Suppressor macrophage treated with lipopolysaccharide for 4 hours (primary cell): ENCODE results near the gene PDE4D.
"Not testable (repeated sequence)": the region's sequence is repeated elsewhere in the genome, so short reads cannot be mapped to it uniquely, and the experiment has no call there.

Experiments used
- DNase-seq: peaks from one replicate; pipeline ENCODE4 v3.0.0-alpha.2; 2020

Gene PDE4D

GRCh38 chr5:59496524-59497134, 396.9 kb downstream of the PDE4D start:
- peak; percentile 5 for DNase-seq

GRCh38 chr5:59491945-59492344, 401.6 kb downstream of the PDE4D start:
- no peak for DNase-seq

- DNase-seq: no peak
These were observed 404.0 kb downstream of the PDE4D start for GRCh38 chr5:59489551-59489950.

GRCh38 chr5:59487772-59488729, 405.5 kb downstream of the PDE4D start:
- no peak for DNase-seq

GRCh38 chr5:59487068-59487686, 406.3 kb downstream of the PDE4D start:
- no peak for DNase-seq

GRCh38 chr5:59486508-59486907, 407.0 kb downstream of the PDE4D start:
- DNase-seq: no peak

- no peak for DNase-seq
These were observed 407.7 kb downstream of the PDE4D start for GRCh38 chr5:59485629-59486439.

GRCh38 chr5:59485107-59485506, 408.4 kb downstream of the PDE4D start:
- DNase-seq: no peak

GRCh38 chr5:59484618-59485017, 408.9 kb downstream of the PDE4D start:
- no peak for DNase-seq

GRCh38 chr5:59483971-59484472, 409.5 kb downstream of the PDE4D start:
- no peak for DNase-seq

- no peak for DNase-seq
These were observed 414.4 kb downstream of the PDE4D start for GRCh38 chr5:59479086-59479485.

- no peak for DNase-seq
These were observed 419.2 kb downstream of the PDE4D start for GRCh38 chr5:59474324-59474723.

- DNase-seq: no peak
These were observed 419.9 kb downstream of the PDE4D start for GRCh38 chr5:59473611-59474010.

GRCh38 chr5:59471463-59471862, 422.1 kb downstream of the PDE4D start:
- DNase-seq: no peak

- DNase-seq: no peak
These were observed 425.6 kb downstream of the PDE4D start for GRCh38 chr5:59467969-59468368.

GRCh38 chr5:59466271-59466670, 427.3 kb downstream of the PDE4D start:
- no peak for DNase-seq

GRCh38 chr5:59464969-59465368, 428.6 kb downstream of the PDE4D start:
- DNase-seq: no peak

- not testable (repeated sequence) for DNase-seq
These were observed 429.8 kb downstream of the PDE4D start for GRCh38 chr5:59463618-59464166.

- no peak for DNase-seq
These were observed 430.6 kb downstream of the PDE4D start for GRCh38 chr5:59462956-59463355.

GRCh38 chr5:59460368-59461153, 433.0 kb downstream of the PDE4D start:
- no peak for DNase-seq

GRCh38 chr5:59458966-59459729, 434.4 kb downstream of the PDE4D start:
- no peak for DNase-seq
